H1 (cell line): ENCODE measurements around the gene ATP6V0E2. TPM values are rescaled to one million over a fixed set of nuclear protein-coding genes. Genes with fewer than 3 reads are reported as not detected.

Experiments used
- CTCF ChIA-PET: fragments of 300-600 bp; sonication (Branson Sonifier 250); formaldehyde crosslinking; loops from one replicate; lab custom pipeline; 2021; ENCODE audit not compliant: partially characterized antibody; lab: Charles Lee
- POLR2A ChIA-PET: fragments of 300-600 bp; sonication (Branson Sonifier 250); formaldehyde crosslinking; loops from one replicate; lab custom pipeline; 2021; ENCODE audit warnings: inconsistent platforms; ENCODE audit not compliant: partially characterized antibody; lab: Charles Lee
- DNase-seq, 2 experiments: peaks; one replicate each; pipeline versions ENCODE4 v3.0.0 to v3.0.0-alpha.2; 2010 to 2022; ENCODE audit warnings: low spot score in 2 of 2, low read depth in 1 of 2, mixed read lengths in 1 of 2
- FAIRE-seq: peaks from 2 replicates; lab custom pipeline; 2011; peaks lifted over from hg19 to GRCh38; lab: Jason Lieb, UNC
- H2AFZ ChIP-seq: 2 replicates; pipeline ENCODE4 v1.8.1; 2012; ENCODE audit warnings: low read length, inconsistent platforms
- H2AK5ac ChIP-seq: 2 replicates; pipeline ENCODE4 v1.6.1; 2013; ENCODE audit warnings: low read depth, low read length
- H2BK120ac ChIP-seq: replicated peaks from 2 replicates; pipeline ENCODE3; 2013; ENCODE audit warnings: low read depth, low read length, inconsistent platforms
- H2BK12ac ChIP-seq: 2 replicates; pipeline ENCODE4 v1.6.1; 2013; ENCODE audit warnings: low read depth, low read length
- H2BK15ac ChIP-seq: 2 replicates; pipeline ENCODE4 v1.6.1; 2013; ENCODE audit warnings: low read length
- H2BK20ac ChIP-seq: 2 replicates; pipeline ENCODE4 v1.6.1; 2013; ENCODE audit warnings: low read length
- H2BK5ac ChIP-seq: 2 replicates; pipeline ENCODE4 v1.6.1; 2013; ENCODE audit warnings: low read depth, low read length
- H3K14ac ChIP-seq: 2 replicates; pipeline ENCODE4 v1.6.1; 2013; ENCODE audit warnings: inconsistent platforms; ENCODE audit not compliant: insufficient read length
- H3K18ac ChIP-seq: 2 replicates; pipeline ENCODE4 v1.6.1; 2013; ENCODE audit warnings: low read length; ENCODE audit errors: extremely low read depth
- H3K23ac ChIP-seq: 2 replicates; pipeline ENCODE4 v1.6.1; 2013; ENCODE audit warnings: inconsistent platforms; ENCODE audit not compliant: insufficient read length
- H3K23me2 ChIP-seq: 2 replicates; pipeline ENCODE4 v1.6.1; 2013; ENCODE audit warnings: low read depth, low read length
- H3K27ac ChIP-seq: 2 replicates; pipeline ENCODE4 v1.6.1; 2011; ENCODE audit warnings: low read depth, low read length, inconsistent platforms
- H3K27me3 ChIP-seq, 4 experiments: replicated peaks in 1 of 4; 1 replicate in 1 of 4; 2 replicates in 3 of 4; pipeline versions ENCODE4 v1.6.1 to v1.8.1; 2011 to 2013; ENCODE audit warnings: low read length in 3 of 4, mild to moderate bottlenecking in 3 of 4, inconsistent platforms in 2 of 4, mixed read lengths in 2 of 4, moderate library complexity in 1 of 4; ENCODE audit not compliant: control insufficient read depth in 3 of 4, insufficient read depth in 3 of 4; ENCODE audit errors: extremely low read depth in 1 of 4
- H3K36me3 ChIP-seq, 4 experiments: 2 replicates each; pipeline versions ENCODE4 v1.6.1 to v1.8.1; 2011 to 2013; ENCODE audit warnings: mild to moderate bottlenecking in 4 of 4, low read length in 3 of 4, moderate library complexity in 2 of 4, control low read depth in 1 of 4, inconsistent platforms in 1 of 4; ENCODE audit not compliant: insufficient read depth in 4 of 4, control insufficient read depth in 2 of 4
- H3K4ac ChIP-seq: replicated peaks from 2 replicates; pipeline ENCODE3; 2013; ENCODE audit warnings: low read length, low read depth, mixed read lengths, inconsistent platforms; ENCODE audit not compliant: insufficient read length
- H3K4me1 ChIP-seq, 4 experiments: replicated peaks in 1 of 4; 1 replicate in 1 of 4; 2 replicates in 3 of 4; pipeline versions ENCODE4 v1.6.1 to v1.8.1; 2011 to 2013; ENCODE audit warnings: low read length in 3 of 4, inconsistent platforms in 2 of 4, mixed read lengths in 1 of 4; ENCODE audit not compliant: insufficient read depth in 4 of 4, control insufficient read depth in 3 of 4
- H3K4me2 ChIP-seq, 2 experiments: 2 replicates each; pipeline versions ENCODE4 v1.6.1 to v1.8.1; 2011 to 2013; ENCODE audit warnings: low read depth in 2 of 2, low read length in 2 of 2, control low read depth in 1 of 2, inconsistent platforms in 1 of 2, mild to moderate bottlenecking in 1 of 2; ENCODE audit not compliant: insufficient read depth in 1 of 2
- H3K4me3 ChIP-seq, 4 experiments: fragments of 200-600, 300-600 bp in 1 of 4; sonication (generic), shearing (Covaris generic), sonication (Bioruptor Twin) in 1 of 4; 2 replicates each; pipeline versions ENCODE4 v1.5.1 to v1.8.1; 2011 to 2016; ENCODE audit warnings: low read length in 4 of 4, low read depth in 3 of 4, control low read depth in 2 of 4, inconsistent platforms in 2 of 4, mild to moderate bottlenecking in 2 of 4, mixed read lengths in 1 of 4, moderate library complexity in 1 of 4; ENCODE audit not compliant: insufficient read depth in 2 of 4; ENCODE audit errors: extremely low read depth in 1 of 4
- H3K56ac ChIP-seq: replicated peaks from 2 replicates; pipeline ENCODE3; 2013; ENCODE audit warnings: low read depth, mild to moderate bottlenecking, mixed read lengths, low read length, inconsistent platforms; ENCODE audit not compliant: insufficient read length
- H3K79me1 ChIP-seq: 2 replicates; pipeline ENCODE4 v1.6.1; 2013; ENCODE audit warnings: low read depth, low read length, control low read depth
- H3K79me2 ChIP-seq, 2 experiments: 2 replicates each; pipeline versions ENCODE4 v1.6.1 to v1.8.1; 2012 to 2013; ENCODE audit warnings: low read length in 2 of 2, mild to moderate bottlenecking in 2 of 2, inconsistent platforms in 1 of 2; ENCODE audit not compliant: insufficient read depth in 2 of 2, control insufficient read depth in 1 of 2
- H3K9ac ChIP-seq, 4 experiments: replicated peaks in 1 of 4; 1 replicate in 1 of 4; 2 replicates in 3 of 4; pipeline versions ENCODE4 v1.6.1 to v1.8.1; 2011 to 2013; ENCODE audit warnings: low read depth in 3 of 4, low read length in 3 of 4, control low read depth in 2 of 4, mild to moderate bottlenecking in 2 of 4, moderate library complexity in 2 of 4, inconsistent platforms in 1 of 4; ENCODE audit errors: extremely low read depth in 1 of 4
- H3K9me3 ChIP-seq, 2 experiments: 2 replicates each; pipeline versions ENCODE4 v1.6.1 to v1.8.1; 2012 to 2013; ENCODE audit warnings: mild to moderate bottlenecking in 2 of 2, moderate library complexity in 2 of 2, control low read depth in 1 of 2, inconsistent platforms in 1 of 2, low read depth in 1 of 2, low read length in 1 of 2, mixed read lengths in 1 of 2; ENCODE audit not compliant: insufficient read depth in 2 of 2
- H4K20me1 ChIP-seq, 2 experiments: replicated peaks in 1 of 2; 2 replicates each; pipeline versions ENCODE3 to v1.8.1; 2011 to 2013; ENCODE audit warnings: inconsistent platforms in 2 of 2, low read length in 2 of 2, mild to moderate bottlenecking in 1 of 2; ENCODE audit not compliant: insufficient read depth in 2 of 2, control insufficient read depth in 1 of 2
- H4K5ac ChIP-seq: 2 replicates; pipeline ENCODE4 v1.6.1; 2013; ENCODE audit warnings: low read length, low read depth, mixed read lengths, inconsistent platforms; ENCODE audit not compliant: insufficient read length
- H4K8ac ChIP-seq: 2 replicates; pipeline ENCODE4 v1.8.0; 2013; ENCODE audit warnings: mild to moderate bottlenecking, moderate library complexity, low read length, inconsistent platforms; ENCODE audit not compliant: insufficient read depth; ENCODE audit errors: extremely low read depth
- H4K91ac ChIP-seq: replicated peaks from 2 replicates; pipeline ENCODE3; 2013; ENCODE audit warnings: low read length, mixed read lengths, inconsistent platforms; ENCODE audit not compliant: insufficient read length
- GABPA ChIP-seq: IDR thresholded peaks from 2 replicates; pipeline ENCODE4 v1.6.1; 2011; ENCODE audit warnings: mild to moderate bottlenecking, low read length, moderate library complexity, borderline replicate concordance; ENCODE audit not compliant: insufficient read depth
- GTF2F1 ChIP-seq: IDR thresholded peaks from 2 replicates; pipeline ENCODE4 v1.6.1; 2012; ENCODE audit warnings: low read depth, low read length, improper control_type of control experiment, borderline replicate concordance
- NRF1 ChIP-seq: IDR thresholded peaks from 2 replicates; pipeline ENCODE4 v1.6.1; 2011; ENCODE audit warnings: mild to moderate bottlenecking, low read depth, low read length, improper control_type of control experiment
- RAD21 ChIP-seq, 2 experiments: IDR thresholded peaks in 1 of 2; conservative IDR thresholded peaks in 1 of 2; 2 replicates each; pipeline ENCODE4 v1.6.1; 2011; ENCODE audit warnings: low read depth in 2 of 2, low read length in 2 of 2, improper control_type of control experiment in 1 of 2, inconsistent platforms in 1 of 2, mild to moderate bottlenecking in 1 of 2, moderate library complexity in 1 of 2
- SAP30 ChIP-seq: fragments of 300-600 bp; sonication (generic); IDR thresholded peaks from 2 replicates; pipeline ENCODE4 v1.7.1; 2012; ENCODE audit warnings: low read length, moderate library complexity, mild to moderate bottlenecking, inconsistent platforms; ENCODE audit not compliant: insufficient read depth, insufficient replicate concordance
- ZNF274 ChIP-seq: IDR thresholded peaks from 2 replicates; pipeline ENCODE4 v1.7.0; 2012; ENCODE audit warnings: low read length, borderline replicate concordance; ENCODE audit errors: extremely low read depth
- WGBS, 2 experiments: shearing (Covaris generic) in 1 of 2; methylation state at CpG; one replicate each; pipeline versions ENCODE4 v1.1.6 to v1.1.7; 2013 to 2015; ENCODE audit warnings: low lambda C conversion rate in 2 of 2, mixed read lengths in 2 of 2, inconsistent platforms in 1 of 2, low coverage in 1 of 2, missing lambda C conversion rate in 1 of 2; ENCODE audit not compliant: insufficient replicate concordance in 2 of 2, insufficient coverage in 1 of 2, insufficient read length in 1 of 2; ENCODE audit errors: extremely low coverage in 1 of 2, missing lambda C conversion rate in 1 of 2; 5-methylcytosine and 5-hydroxymethylcytosine counted together
- polyA plus RNA-seq, 7 experiments: library from polyadenylated mRNA; depleted of rRNA in 3 of 7; stranded (reverse) in 5 of 7; unstranded in 2 of 7; fragments of >200 nt in 5 of 7; fragments of 200-250 nt in 2 of 7; gene quantifications; 1 replicate in 5 of 7; 2 replicates in 1 of 7; 4 replicates in 1 of 7; pipeline versions ENCODE4 v1.2.1 to v1.2.3, GENCODE V29; 2011 to 2013; ENCODE audit warnings: missing spikeins in 2 of 7, mixed read lengths in 2 of 7
- total RNA-seq: library from RNA; stranded (reverse); fragmentation: NEBNext Ultra II Directional; extraction: Animal tissue kit (Norgen Biotek cat#: 25700); gene quantifications from 2 replicates; pipeline ENCODE4 v1.2.1, GENCODE V29; 2021

The ATP6V0E2 gene
- total and polyA plus RNA-seq, 2 of the 8 experiments (the other 6 are each of a cell fraction or from before 2014, with no cell fraction given): 26.1 to 47.9 TPM

GRCh38 chr7:149846021-149846420, 27.7 kb upstream of the ATP6V0E2 start:
- no peak overlapping the region for H3K4me3 ChIP-seq
- no peak for TF ChIP-seq RAD21 (IDR thresholded peaks at IDR 0.05 in 1 of 2, conservative IDR thresholded peaks at IDR 0.05 in 1 of 2; ENCODE audit: low read depth in 2 of 2, low read length in 2 of 2)
- TF ChIP-seq GABPA: no peak
- TF ChIP-seq ZNF274: no peak
- TF ChIP-seq NRF1: no peak
- no peak for TF ChIP-seq GTF2F1
- TF ChIP-seq SAP30: no peak
- TF ChIP-seq, all 59 proteins: peak for 0
- 95% methylated on average over 8 of the region's 9 CpGs; no CpG with 5 or more reads in 1 of the 2 experiments for WGBS, 2 experiments
- DNase-seq (no peak), FAIRE-seq (no peak)
- no peak overlapping the region for H2BK5ac ChIP-seq
- 0 out of 7 replicates have a peak, but pooled peaks cover 0 to 2% (median 0%) of the 10 kb centered on the region in 4 experiments for H3K4me1 ChIP-seq
- H3K4ac ChIP-seq: no peak overlapping the region
- no peak overlapping the region for H3K56ac ChIP-seq
- H2BK15ac ChIP-seq: no peak overlapping the region
- H2BK120ac ChIP-seq: no peak overlapping the region
- no peak overlapping the region for H2BK12ac ChIP-seq
- H3K79me1 ChIP-seq: no peaks in the 10 kb centered on the region
- no peaks in the 10 kb centered on the region for H4K20me1 ChIP-seq
- H3K23me2 ChIP-seq: no peaks in the 10 kb centered on the region
- no peaks in the 10 kb centered on the region for H3K36me3 ChIP-seq
- no peaks in the 10 kb centered on the region for H3K9me3 ChIP-seq
- H3K14ac ChIP-seq: no peak overlapping the region
- no peak overlapping the region for H3K27ac ChIP-seq
- no peak overlapping the region for H2AFZ ChIP-seq
- no peak overlapping the region for H3K9ac ChIP-seq
- H3K4me2 ChIP-seq: no peak overlapping the region
- no peak overlapping the region for H4K5ac ChIP-seq
- no peak overlapping the region for H3K23ac ChIP-seq
- ChIA-PET CTCF (interaction anchor here (0.9 to 13.8 kb wide), 5 partner anchors 24 to 56 kb away, joined by 3 to 209 read pairs (median 5); no protein-coding TSS in a partner anchor), POLR2A (no interaction called here)
- H3K79me2 ChIP-seq: no peaks in the 10 kb centered on the region
- no peak overlapping the region for H4K91ac ChIP-seq
- no peak overlapping the region for H4K8ac ChIP-seq
- H3K18ac ChIP-seq: no peak overlapping the region
- H2BK20ac ChIP-seq: no peak overlapping the region
- no peaks in the 10 kb centered on the region; a peak in 1 of 7 replicates for H3K27me3 ChIP-seq
- H2AK5ac ChIP-seq: no peak overlapping the region
